K562 (cell line): ENCODE data around the gene PRKG1. TPM values are rescaled to one million over a fixed set of nuclear protein-coding genes. Genes with fewer than 3 reads are reported as not detected.

Experiments
- ATAC-seq: fragments of 200-7000 bp; cut with Tn5 transposase; 3 replicates; pipeline ENCODE4 v1.9.1; 2020; ENCODE audit warnings: moderate library complexity
- BruUV-seq: library from RNA; stranded (reverse); fragments of 400-500 nt; replicated peaks from 2 replicates; lab custom pipeline; 2021; lab: Mats Ljungman, UMichigan
- CTCF ChIA-PET: fragments of 300-600 bp; formaldehyde crosslinking; extraction: SDS; loops from one replicate; lab custom pipeline; 2021; ENCODE audit warnings: low intra/inter-chr PET ratio; lab: Yijun Ruan, JAX
- POLR2A ChIA-PET: fragments of 300-600, 350-650 bp; sonication (Branson Sonifier 250); formaldehyde crosslinking; extraction: SDS; loops from one replicate; lab custom pipeline; 2021; ENCODE audit warnings: antibody characterized with exemption, inconsistent platforms; lab: Yijun Ruan, JAX
- DNase-seq, 4 experiments: peaks; one replicate each; pipeline versions ENCODE4 v3.0.0 to v3.0.0-alpha.2; 2011 to 2018; ENCODE audit warnings: low spot score in 3 of 4, mixed read lengths in 3 of 4; ENCODE audit errors: extremely low read depth in 1 of 4
- FAIRE-seq: peaks from 2 replicates; lab custom pipeline; 2011; peaks lifted over from hg19 to GRCh38; lab: Jason Lieb, UNC
- H2AFZ ChIP-seq: 2 replicates; pipeline ENCODE4 v1.6.0; 2011; ENCODE audit warnings: low read depth, low read length, control low read depth, inconsistent platforms
- H3K27ac ChIP-seq: fragments of 200-600 bp; 3 replicates; pipeline ENCODE4 v1.8.0; 2011; ENCODE audit warnings: low read depth, mild to moderate bottlenecking, control low read depth, inconsistent platforms, low read length, moderate library complexity, mixed read lengths; ENCODE audit errors: extremely low read depth
- H3K27me3 ChIP-seq, 2 experiments: fragments of 300-600 bp in 1 of 2; 2 replicates in 1 of 2; 3 replicates in 1 of 2; pipeline versions ENCODE4 v1.6.0 to v1.8.0; 2011; ENCODE audit warnings: inconsistent platforms in 2 of 2, low read length in 2 of 2, mild to moderate bottlenecking in 1 of 2, mixed read lengths in 1 of 2, moderate library complexity in 1 of 2; ENCODE audit not compliant: control insufficient read depth in 2 of 2, insufficient read depth in 2 of 2
- H3K36me3 ChIP-seq: fragments of 300-600 bp; 3 replicates; pipeline ENCODE4 v1.8.0; 2011; ENCODE audit warnings: mild to moderate bottlenecking, low read length, inconsistent platforms; ENCODE audit not compliant: control insufficient read depth, insufficient read depth
- H3K4me1 ChIP-seq, 2 experiments: fragments of 200-600 bp in 1 of 2; replicated peaks in 1 of 2; 2 replicates in 1 of 2; 3 replicates in 1 of 2; pipeline versions ENCODE4 v1.5.1 to v1.8.0; 2011; ENCODE audit warnings: inconsistent platforms in 2 of 2, low read length in 2 of 2, mild to moderate bottlenecking in 1 of 2, mixed read lengths in 1 of 2, moderate library complexity in 1 of 2; ENCODE audit not compliant: control insufficient read depth in 2 of 2, insufficient read depth in 2 of 2
- H3K4me2 ChIP-seq: 2 replicates; pipeline ENCODE4 v1.6.1; 2011; ENCODE audit warnings: low read length, control low read depth, inconsistent platforms, mixed read lengths; ENCODE audit not compliant: insufficient read depth
- H3K4me3 ChIP-seq: fragments of 200-600 bp; sonication (generic), shearing (Covaris generic); 2 replicates; pipeline ENCODE4 v1.5.1; 2016; ENCODE audit warnings: control low read depth, inconsistent platforms
- H3K79me2 ChIP-seq: fragments of 200-600 bp; 3 replicates; pipeline ENCODE4 v1.8.0; 2011; ENCODE audit warnings: low read length, inconsistent platforms; ENCODE audit not compliant: control insufficient read depth, insufficient read depth
- H3K9ac ChIP-seq, 2 experiments: 2 replicates each; pipeline versions ENCODE4 v1.6.0 to v1.6.1; 2011; ENCODE audit warnings: low read depth in 2 of 2, low read length in 2 of 2, control low read depth in 1 of 2, inconsistent platforms in 1 of 2, mild to moderate bottlenecking in 1 of 2, mixed read lengths in 1 of 2; ENCODE audit not compliant: insufficient read depth in 1 of 2
- H3K9me1 ChIP-seq: one replicate; pipeline ENCODE4 v1.6.0; 2011; ENCODE audit warnings: inconsistent platforms, mild to moderate bottlenecking, low read length, moderate library complexity; ENCODE audit not compliant: control insufficient read depth, insufficient read depth
- H3K9me3 ChIP-seq: replicated peaks from 2 replicates; pipeline ENCODE4 v1.5.1; 2011; ENCODE audit warnings: low read depth, low read length, inconsistent platforms; ENCODE audit not compliant: control insufficient read depth, insufficient read depth
- H4K20me1 ChIP-seq: replicated peaks from 2 replicates; pipeline ENCODE4 v1.6.1; 2011; ENCODE audit warnings: low read length, inconsistent platforms, mixed read lengths; ENCODE audit not compliant: control insufficient read depth, insufficient read depth
- CREB3L1 ChIP-seq: fragments of 450-650 bp; IDR thresholded peaks from 2 replicates; pipeline ENCODE4 v1.6.1; 2014; ENCODE audit warnings: low read depth, mild to moderate bottlenecking, moderate library complexity, borderline replicate concordance
- E2F5 ChIP-seq: sonication (generic); formaldehyde crosslinking; IDR thresholded peaks from 2 replicates; pipeline ENCODE4 v1.8.0; 2022; ENCODE audit warnings: mild to moderate bottlenecking, missing genetic modification reagents
- RBM15 ChIP-seq: fragments of 200-400 bp; formaldehyde crosslinking; IDR thresholded peaks from 2 replicates; pipeline ENCODE4 v1.6.1; 2018; ENCODE audit warnings: mild to moderate bottlenecking, low read length, moderate library complexity; ENCODE audit not compliant: insufficient read depth
- RNF219 ChIP-seq: fragments of 250-450 bp; sonication (Bioruptor Pico); IDR thresholded peaks from 2 replicates; pipeline ENCODE4 v1.5.0; 2022; ENCODE audit warnings: mild to moderate bottlenecking
- SUPT5H ChIP-seq: fragments of 450-650 bp; IDR thresholded peaks from 2 replicates; pipeline ENCODE4 v1.6.1; 2016
- TAF9B ChIP-seq: fragments of 450-650 bp; IDR thresholded peaks from 2 replicates; pipeline ENCODE4 v1.6.1; 2018; ENCODE audit warnings: mild to moderate bottlenecking; ENCODE audit not compliant: partially characterized antibody
- WGBS: fragments of 100-300 bp; shearing (Covaris generic); methylation state at CpG from one replicate; pipeline ENCODE4 v1.1.6; 2016; ENCODE audit warnings: low coverage, mixed read lengths; ENCODE audit not compliant: insufficient coverage; ENCODE audit errors: missing lambda C conversion rate; 5-methylcytosine and 5-hydroxymethylcytosine counted together
- in situ Hi-C: fragments of 300-500 bp; cut with MboI; formaldehyde crosslinking; loops from 4 replicates; pipeline ENCODE4 v1.15.0; 2018; ENCODE audit warnings: inconsistent platforms, mixed read lengths
- intact Hi-C: fragments of 100-400 bp; cut with micrococcal nuclease; formaldehyde crosslinking; loops from 2 replicates; pipeline ENCODE4 v1.14.2; 2022
- polyA plus RNA-seq, 8 experiments: library from polyadenylated mRNA; depleted of rRNA in 4 of 8; stranded (reverse) in 5 of 8; unstranded in 3 of 8; fragments of >200 nt; fragmentation: Nextera tagmentation in 2 of 8; fragmentation: Illumina TruSeq in 1 of 8; extraction: Ambion mirVana in 2 of 8; extraction: Trizol in 1 of 8; gene quantifications; 2 replicates each; pipeline versions ENCODE4 v1.2.1 to v1.2.3, GENCODE V29; 2011 to 2014; ENCODE audit warnings: inconsistent platforms in 1 of 8, missing spikeins in 1 of 8
- total RNA-seq, 7 experiments: library from RNA; depleted of rRNA in 6 of 7; stranded (reverse); fragments of >200 nt in 6 of 7; fragmentation: Illumina TruSeq in 2 of 7; extraction: Trizol in 2 of 7; gene quantifications; 2 replicates each; pipeline versions ENCODE4 v1.2.1 to v1.2.3, GENCODE V29; 2011 to 2021; ENCODE audit warnings: low replicate concordance in 1 of 7

The PRKG1 gene
- total and polyA plus RNA-seq, 9 of the 15 experiments (the other 6 are each of a cell fraction or from before 2014, with no cell fraction given) = 0.22 TPM; not detected in 8

- TF ChIP-seq RNF219 (CRISPR knock-in tag) = no peak
These were observed 1201.9 kb downstream of the PRKG1 start (continued) for GRCh38 chr10:52276163-52276562.

GRCh38 chr10:52276986-52277385 lies 1202.7 kb downstream of the PRKG1 start:
- no peak for DNase-seq
- CTCF ChIA-PET = no interaction called here
- Histone ChIP-seq H3K27ac (no peak overlapping the region), H3K36me3 (no peaks in the 10 kb centered on the region), H3K4me2 (no peak overlapping the region), H3K4me1 (no peaks in the 10 kb centered on the region), H3K27me3 (no peaks in the 10 kb centered on the region), H4K20me1 (no peaks in the 10 kb centered on the region), H3K4me3 (no peak overlapping the region), H3K9me3 (no peaks in the 10 kb centered on the region; the same call in 1 of the 2 replicates), H3K9ac (no peak overlapping the region), H2AFZ (no peak overlapping the region), H3K79me2 (no peaks in the 10 kb centered on the region), H3K9me1 (no peaks in the 10 kb centered on the region)
- ATAC-seq = no peak
- 0% methylated on average over 1 of the region's 1 CpG for WGBS
- no peak for FAIRE-seq
- POLR2A ChIA-PET = no interaction called here
- no peak for TF ChIP-seq RBM15
- TF ChIP-seq CREB3L1 = no peak
- no peak for TF ChIP-seq SUPT5H
- no peak for TF ChIP-seq E2F5 (CRISPR knock-in tag)
- no peak for TF ChIP-seq TAF9B
- no TSS peak for BruUV-seq
- intact Hi-C loops = no loop called here
- in situ Hi-C loops = no loop called here
